Activated B cell treated with CpG ODN at 0.5 μM for 24 hours (primary cell): ENCODE results near the gene UBE2N. TPM values are rescaled to one million over a fixed set of nuclear protein-coding genes. Genes with fewer than 3 reads are reported as not detected.

Experiments used
- ATAC-seq: fragments of 200-7000 bp; cut with Tn5 transposase; one replicate; pipeline ENCODE4 v1.10.0; 2021; ENCODE audit warnings: low read depth, mild to moderate bottlenecking, moderate library complexity
- CTCF ChIA-PET: fragments of 350-600 bp; sonication (Branson Sonifier 250); formaldehyde crosslinking; loops from one replicate; lab custom pipeline; 2021; ENCODE audit warnings: antibody characterized with exemption; lab: Charles Lee
- POLR2A ChIA-PET: fragments of 350-600 bp; sonication (Branson Sonifier 250); formaldehyde crosslinking; loops from one replicate; lab custom pipeline; 2021; ENCODE audit warnings: antibody characterized with exemption; lab: Charles Lee
- DNase-seq: peaks from one replicate; pipeline ENCODE4 v3.0.0; 2022
- H3K27ac Mint-ChIP-seq: one replicate; pipeline ENCODE4 v1.8.0; 2020; ENCODE audit warnings: mixed read lengths
- H3K27me3 Mint-ChIP-seq: one replicate; pipeline ENCODE4 v1.8.0; 2021; ENCODE audit warnings: mixed read lengths
- H3K36me3 Mint-ChIP-seq: one replicate; pipeline ENCODE4 v1.8.0; 2021; ENCODE audit warnings: low read depth, mixed read lengths
- H3K4me1 Mint-ChIP-seq: one replicate; pipeline ENCODE4 v1.8.0; 2021; ENCODE audit warnings: mixed read lengths
- H3K4me3 Mint-ChIP-seq: one replicate; pipeline ENCODE4 v1.8.0; 2020; ENCODE audit warnings: mild to moderate bottlenecking, mixed read lengths
- H3K9me3 Mint-ChIP-seq: one replicate; pipeline ENCODE4 v1.8.0; 2020; ENCODE audit warnings: mixed read lengths
- CTCF ChIP-seq: fragments of 200-600 bp; IDR thresholded peaks from one replicate; pipeline ENCODE4 v1.8.0; 2022; ENCODE audit warnings: antibody characterized with exemption, mild to moderate bottlenecking
- intact Hi-C: fragments of 100-400 bp; cut with micrococcal nuclease; formaldehyde crosslinking; loops from one replicate; pipeline ENCODE4 v1.15.1; 2024
- total RNA-seq: library from RNA; stranded (reverse); gene quantifications from 2 replicates; pipeline ENCODE4 v1.2.3, GENCODE V29; 2022

UBE2N gene
- total RNA-seq, 1 donor from 2014 or later = 152 TPM

- Mint-ChIP-seq H3K27me3 (no peaks in the 10 kb centered on the region), H3K9me3 (no peaks in the 10 kb centered on the region), H3K4me3 (no peak overlapping the region), H3K27ac (no peak overlapping the region), H3K4me1 (peaks cover 10% of the 10 kb centered on the region), H3K36me3 (peaks cover 73% of the 10 kb centered on the region)
- intact Hi-C loops = no loop called here
- POLR2A ChIA-PET = no interaction called here
- CTCF ChIA-PET = interaction anchor here (0.7 kb wide), 2 partner anchors 11 to 12 kb away, joined by 3 read pairs; no protein-coding TSS in a partner anchor
- no peak for DNase-seq
- no peak for ATAC-seq
- no peak for TF ChIP-seq CTCF
Observed at GRCh38 chr12:93407963-93408283, 33.8 kb downstream of the UBE2N start.

- intact Hi-C loops = no loop called here
- Mint-ChIP-seq H3K27ac (peak overlapping the region; percentile 26), H3K36me3 (peaks cover 76% of the 10 kb centered on the region), H3K27me3 (no peaks in the 10 kb centered on the region), H3K4me3 (no peak overlapping the region), H3K9me3 (no peaks in the 10 kb centered on the region), H3K4me1 (peaks cover 6% of the 10 kb centered on the region)
- ATAC-seq (no peak), DNase-seq (no peak)
- ChIA-PET POLR2A (no interaction called here), CTCF (interaction anchor here (0.7 kb wide), 1 partner anchor 10 kb away, joined by 3 read pairs; no protein-coding TSS in a partner anchor)
- TF ChIP-seq CTCF = no peak
Observed at GRCh38 chr12:93407054-93407962, 34.4 kb downstream of the UBE2N start.

- TF ChIP-seq CTCF = no peak
- DNase-seq = no peak
- ChIA-PET CTCF (interaction anchor here (1.0 to 1.7 kb wide), 2 partner anchors 14 to 418 kb away, joined by 3 to 6 read pairs; no protein-coding TSS in a partner anchor), POLR2A (interaction anchor here (0.6 kb wide), 1 partner anchor 278 kb away, joined by 4 read pairs; no protein-coding TSS in a partner anchor)
- Mint-ChIP-seq H3K9me3 (no peaks in the 10 kb centered on the region), H3K4me1 (no peaks in the 10 kb centered on the region), H3K27ac (no peak overlapping the region), H3K36me3 (peaks cover 63% of the 10 kb centered on the region), H3K4me3 (no peak overlapping the region), H3K27me3 (no peaks in the 10 kb centered on the region)
- intact Hi-C loops = loop anchor here (2.0 kb wide), 1 partner anchor 14 kb away; no protein-coding TSS in a partner anchor
- no peak for ATAC-seq
Observed at GRCh38 chr12:93404961-93405849, 36.5 kb downstream of the UBE2N start.

DNA sequence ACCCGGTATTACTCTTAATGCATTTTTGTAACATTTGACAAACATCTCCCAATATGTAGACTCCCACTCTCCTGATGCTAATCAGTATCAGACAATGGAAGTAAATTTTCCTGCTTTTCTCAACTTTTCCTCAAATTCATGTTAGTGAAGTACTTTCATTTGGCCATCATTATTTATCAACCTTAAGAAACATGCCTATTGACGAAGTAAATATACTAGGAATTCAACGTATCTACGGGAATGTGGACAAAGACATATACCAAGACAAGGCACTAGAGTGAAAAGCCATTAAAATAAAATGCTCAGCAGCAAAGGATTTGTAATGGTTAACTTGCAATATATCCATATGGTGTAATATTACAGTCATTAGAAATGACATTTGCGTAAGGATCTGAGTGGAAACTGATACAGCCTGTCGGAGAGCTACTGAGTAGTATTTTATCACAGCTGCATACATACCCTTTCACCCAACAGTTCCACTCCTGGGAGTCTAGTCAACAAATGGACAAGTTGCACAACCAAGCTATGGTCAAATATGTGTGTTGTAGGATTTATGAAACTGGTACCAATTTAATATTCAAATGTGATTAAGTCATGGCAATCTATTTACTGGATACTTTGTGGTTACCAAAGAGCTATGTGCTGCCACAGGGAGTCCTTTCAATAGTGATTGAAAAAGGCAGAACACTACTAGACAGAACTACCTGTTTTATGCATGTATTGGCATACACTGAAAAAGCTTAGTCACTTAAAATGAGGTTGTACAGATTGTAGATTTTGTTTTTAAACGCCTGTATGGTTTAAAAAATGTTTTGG, 37.6 kb downstream of the UBE2N start:
- no peak for DNase-seq
- no peak for TF ChIP-seq CTCF
- Mint-ChIP-seq H3K4me3 (no peak overlapping the region), H3K4me1 (no peaks in the 10 kb centered on the region), H3K36me3 (peaks cover 54% of the 10 kb centered on the region), H3K9me3 (no peaks in the 10 kb centered on the region), H3K27ac (peak overlapping the region; percentile 13), H3K27me3 (no peaks in the 10 kb centered on the region)
- intact Hi-C loops = loop anchor here (2.0 kb wide), 1 partner anchor 15 kb away; no protein-coding TSS in a partner anchor
- ChIA-PET CTCF (interaction anchor here (1.5 to 1.7 kb wide), 2 partner anchors 15 to 417 kb away, joined by 4 to 6 read pairs; no protein-coding TSS in a partner anchor), POLR2A (no interaction called here)
- ATAC-seq = no peak
